Upper lobe of right lung (tissue), 1 donor: ENCODE data around the gene UBQLN3. TPM values are rescaled to one million over a fixed set of nuclear protein-coding genes. Genes with fewer than 3 reads are reported as not detected.

Experiments used
- ATAC-seq: fragments of 200-7000 bp; cut with Tn5 transposase; one replicate; pipeline ENCODE4 v1.9.1; 2020; ENCODE audit warnings: mild to moderate bottlenecking, moderate library complexity
- DNase-seq: peaks from one replicate; pipeline ENCODE4 v3.0.0-alpha.2; 2020
- H3K27ac ChIP-seq: fragments of 200-600 bp; one replicate; pipeline ENCODE4 v1.8.0; 2022
- H3K27me3 ChIP-seq: fragments of 200-600 bp; one replicate; pipeline ENCODE4 v1.8.0; 2022; ENCODE audit warnings: mild to moderate bottlenecking
- H3K36me3 ChIP-seq: fragments of 200-600 bp; one replicate; pipeline ENCODE4 v1.8.0; 2022
- H3K4me1 ChIP-seq: fragments of 200-600 bp; one replicate; pipeline ENCODE4 v1.8.0; 2022
- H3K4me3 ChIP-seq: fragments of 200-600 bp; one replicate; pipeline ENCODE4 v1.8.0; 2022; ENCODE audit warnings: mild to moderate bottlenecking
- H3K9me3 ChIP-seq: fragments of 200-600 bp; one replicate; pipeline ENCODE4 v1.8.0; 2022
- CTCF ChIP-seq: fragments of 200-600 bp; IDR thresholded peaks from one replicate; pipeline ENCODE4 v1.8.0; 2022; ENCODE audit warnings: antibody characterized with exemption
- intact Hi-C: fragments of 100-400 bp; cut with DNase I; formaldehyde crosslinking; loops from one replicate; pipeline ENCODE4 v1.11.0; 2022
- total RNA-seq: library from RNA; stranded (reverse); fragmentation: NEBNext Ultra II Directional; extraction: Animal tissue kit (Norgen Biotek cat#: 25700); gene quantifications from one replicate; pipeline ENCODE4 v1.2.1, GENCODE V29; 2021
- donor health status: DM: no; HTN: yes; CAD: no; lungs with severe emphysema.

Gene UBQLN3
- total RNA-seq, 1 donor from 2014 or later, result 0.14 TPM

- no peaks in the 10 kb centered on the region for H3K36me3 ChIP-seq
- no peak for ATAC-seq
These were observed 11.8 kb upstream of the UBQLN3 start for GRCh38 chr11:5521540-5521939.

GRCh38 chr11:5516599-5516998, 6.8 kb upstream of the UBQLN3 start, which contains the start of gene UBQLNL:
TSS of gene UBQLNL (minus strand) at chr11:5516699. CDS start at chr11:5516441, 258 bp downstream.
- ATAC-seq (no peak), DNase-seq (no peak)
- Histone ChIP-seq H3K27ac (no peak within 1 kb of the TSS), H3K4me1 (no peaks in the 10 kb centered on the region), H3K27me3 (no peaks in the 10 kb centered on the region), H3K9me3 (no peaks in the 10 kb centered on the region), H3K36me3 (no peaks in the 10 kb centered on the region), H3K4me3 (no peak within 1 kb of the TSS)
- intact Hi-C loops, result no loop called here
- no peak for TF ChIP-seq CTCF

More at GRCh38 chr11:5521540-5521939, 11.8 kb upstream of the UBQLN3 start:
- intact Hi-C loops, result no loop called here
- no peak overlapping the region for H3K4me3 ChIP-seq
- no peaks in the 10 kb centered on the region for H3K4me1 ChIP-seq
- no peaks in the 10 kb centered on the region for H3K27me3 ChIP-seq
- no peak for TF ChIP-seq CTCF
- no peak for DNase-seq
- H3K9me3 ChIP-seq, result no peaks in the 10 kb centered on the region
- no peak overlapping the region for H3K27ac ChIP-seq

DNA sequence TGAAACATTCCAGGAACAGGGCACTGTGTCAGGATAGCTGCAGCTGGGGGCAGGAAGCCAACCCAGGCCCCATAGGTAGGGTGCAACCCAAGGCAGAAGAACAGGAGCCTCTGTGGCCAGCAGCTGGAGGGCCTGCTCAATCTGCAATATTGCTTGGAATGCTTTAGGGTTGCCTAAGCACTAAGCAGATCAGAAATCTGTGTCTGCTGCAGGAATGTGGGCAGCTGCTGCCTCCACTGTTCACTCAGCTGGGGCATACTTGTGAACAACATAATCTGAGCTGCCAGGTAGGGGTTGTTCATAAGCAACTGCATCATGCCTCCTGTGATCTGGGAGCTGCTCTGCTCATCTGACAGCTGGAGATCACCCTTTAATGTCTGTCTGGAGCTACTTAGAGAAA, 5.1 kb upstream of the UBQLN3 start:
- H3K4me1 ChIP-seq, result no peaks in the 10 kb centered on the region
- no peaks in the 10 kb centered on the region for H3K9me3 ChIP-seq
- no peaks in the 10 kb centered on the region for H3K36me3 ChIP-seq
- DNase-seq (no peak), ATAC-seq (no peak)
- TF ChIP-seq CTCF, result no peak
- intact Hi-C loops, result no loop called here
- H3K27me3 ChIP-seq, result no peaks in the 10 kb centered on the region
- no peak overlapping the region for H3K4me3 ChIP-seq
- no peak overlapping the region for H3K27ac ChIP-seq

DNA sequence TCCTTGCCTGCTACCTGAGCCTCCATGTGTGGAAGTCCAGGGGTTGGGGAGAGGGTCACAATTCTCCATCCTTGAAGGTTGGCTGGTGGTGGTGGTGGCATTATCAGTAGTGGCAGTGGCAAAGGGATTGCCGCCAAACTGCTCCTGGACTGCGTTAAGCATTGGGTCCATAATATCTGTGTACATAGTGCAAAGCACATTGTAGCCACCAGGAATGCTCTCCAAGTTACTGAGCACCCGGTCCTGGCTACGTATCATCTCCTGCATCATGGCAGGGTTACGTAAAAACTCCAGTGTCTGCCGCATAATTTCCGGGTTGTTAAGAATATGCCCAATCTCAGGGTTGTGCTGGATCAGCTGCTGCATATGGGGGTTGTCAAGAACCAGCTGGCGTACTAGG, 1.2 kb downstream of the UBQLN3 start:
- no peak for TF ChIP-seq CTCF
- no peaks in the 10 kb centered on the region for H3K36me3 ChIP-seq
- no peak for DNase-seq
- no peak for ATAC-seq
- H3K27ac ChIP-seq, result no peak overlapping the region
- no peaks in the 10 kb centered on the region for H3K27me3 ChIP-seq
- no peaks in the 10 kb centered on the region for H3K4me1 ChIP-seq
- intact Hi-C loops, result no loop called here
- H3K4me3 ChIP-seq, result no peak overlapping the region
- no peaks in the 10 kb centered on the region for H3K9me3 ChIP-seq

DNA sequence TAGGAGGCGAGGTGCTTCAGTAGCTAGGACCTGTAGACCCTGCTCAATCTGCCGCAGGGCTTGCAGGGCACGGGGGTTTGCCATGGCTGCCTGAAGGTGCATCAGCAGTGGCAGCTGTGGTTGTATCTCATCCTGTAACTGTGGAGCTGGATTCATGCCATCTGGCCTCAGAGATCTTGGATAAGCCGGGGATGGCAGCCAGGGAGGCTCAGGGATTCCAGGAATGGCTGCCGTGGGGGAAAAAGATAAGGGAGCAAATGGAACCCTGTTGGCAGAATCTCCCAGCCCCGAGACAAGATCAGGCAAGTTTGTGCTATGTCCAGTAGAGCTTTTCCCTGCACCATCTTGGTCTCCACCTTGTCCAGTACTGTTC, 1.8 kb downstream of the UBQLN3 start:
- no peaks in the 10 kb centered on the region for H3K4me1 ChIP-seq
- H3K27me3 ChIP-seq, result no peaks in the 10 kb centered on the region
- DNase-seq (no peak), ATAC-seq (no peak)
- TF ChIP-seq CTCF, result no peak
- H3K27ac ChIP-seq, result no peak overlapping the region
- intact Hi-C loops, result no loop called here
- no peak overlapping the region for H3K4me3 ChIP-seq
- H3K9me3 ChIP-seq, result no peaks in the 10 kb centered on the region
- H3K36me3 ChIP-seq, result no peaks in the 10 kb centered on the region
